Esophagus mucosa (tissue), 1 donor: ENCODE measurements around the gene SCRN3. TPM values are rescaled to one million over a fixed set of nuclear protein-coding genes. Genes with fewer than 3 reads are reported as not detected.
"Not testable (repeated sequence)": the region's sequence is repeated elsewhere in the genome, so short reads cannot be mapped to it uniquely, and the experiment has no call there.

Experiments used
- ATAC-seq: fragments of 200-7000 bp; cut with Tn5 transposase; one replicate; pipeline ENCODE4 v1.9.1; 2020
- total RNA-seq: library from RNA; stranded (reverse); gene quantifications from one replicate; pipeline ENCODE4 v1.2.4, GENCODE V29; 2023
- donor health status: DM: yes; HTN: yes; CAD: no.

The SCRN3 gene
- total RNA-seq, 1 donor from 2014 or later: 25.3 TPM

DNA sequence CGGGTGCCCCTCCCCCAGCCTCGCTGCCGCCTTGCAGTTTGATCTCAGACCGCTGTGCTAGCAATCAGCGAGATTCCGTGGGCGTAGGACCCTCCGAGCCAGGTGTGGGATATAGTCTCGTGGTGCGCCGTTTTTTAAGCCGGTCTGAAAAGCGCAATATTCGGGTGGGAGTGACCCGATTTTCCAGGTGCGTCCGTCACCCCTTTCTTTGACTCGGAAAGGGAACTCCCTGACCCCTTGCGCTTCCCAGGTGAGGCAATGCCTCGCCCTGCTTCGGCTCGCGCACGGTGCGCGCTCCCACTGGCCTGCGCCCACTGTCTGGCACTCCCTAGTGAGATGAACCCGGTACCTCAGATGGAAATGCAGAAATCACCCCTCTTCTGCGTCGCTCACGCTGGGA lies 14.5 kb downstream of the SCRN3 start:
- ATAC-seq: not testable (repeated sequence)

GRCh38 chr2:174412256-174412655 lies 16.7 kb downstream of the SCRN3 start:
- ATAC-seq: no peak

DNA sequence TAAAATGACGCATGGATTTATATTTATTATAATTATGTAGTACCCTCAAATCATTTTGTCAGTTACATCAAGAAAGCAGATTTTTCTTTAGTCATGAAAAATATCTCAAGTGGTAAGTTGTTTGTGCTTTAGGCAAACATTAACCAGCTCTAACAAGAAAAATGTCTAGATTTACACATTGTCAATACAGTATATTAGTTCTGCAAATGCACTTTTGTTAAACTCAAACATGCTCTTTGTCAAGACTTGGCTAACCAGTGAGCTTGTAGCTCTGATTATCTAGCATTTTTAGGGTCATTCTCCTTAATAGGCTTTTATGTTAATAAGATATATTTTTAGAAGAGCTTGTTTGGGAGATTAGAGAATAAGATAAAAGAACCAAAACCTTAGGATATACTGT lies 32.7 kb downstream of the SCRN3 start:
- no peak for ATAC-seq

- no peak for ATAC-seq
Measured at GRCh38 chr2:174430066-174430465, 34.5 kb downstream of the SCRN3 start.

DNA sequence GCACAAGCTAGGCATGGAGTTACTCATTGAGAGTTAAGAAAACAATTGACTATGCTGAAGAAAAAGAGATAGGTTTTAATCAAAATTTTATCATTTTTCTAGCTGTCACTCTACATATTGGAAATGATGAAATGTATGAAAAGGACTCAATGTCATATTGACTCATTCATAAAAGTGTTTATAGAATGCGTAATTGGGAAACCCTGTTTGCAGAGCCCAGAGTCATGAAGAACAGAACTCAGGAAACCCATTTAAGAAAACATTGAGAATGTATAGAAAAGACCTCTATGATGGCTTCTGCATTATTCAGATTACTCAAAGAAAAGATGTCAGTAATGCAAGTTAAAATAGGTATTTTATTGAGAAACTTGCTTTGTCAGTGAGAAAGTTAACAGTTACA lies 36.4 kb downstream of the SCRN3 start:
- ATAC-seq: no peak

GRCh38 chr2:174436351-174436750 lies 40.8 kb downstream of the SCRN3 start:
- no peak for ATAC-seq

GRCh38 chr2:174438146-174438886 lies 42.8 kb downstream of the SCRN3 start:
- no peak for ATAC-seq

GRCh38 chr2:174439323-174439722 lies 43.8 kb downstream of the SCRN3 start:
- no peak for ATAC-seq

GRCh38 chr2:174439950-174440349 lies 44.4 kb downstream of the SCRN3 start:
- no peak for ATAC-seq

DNA sequence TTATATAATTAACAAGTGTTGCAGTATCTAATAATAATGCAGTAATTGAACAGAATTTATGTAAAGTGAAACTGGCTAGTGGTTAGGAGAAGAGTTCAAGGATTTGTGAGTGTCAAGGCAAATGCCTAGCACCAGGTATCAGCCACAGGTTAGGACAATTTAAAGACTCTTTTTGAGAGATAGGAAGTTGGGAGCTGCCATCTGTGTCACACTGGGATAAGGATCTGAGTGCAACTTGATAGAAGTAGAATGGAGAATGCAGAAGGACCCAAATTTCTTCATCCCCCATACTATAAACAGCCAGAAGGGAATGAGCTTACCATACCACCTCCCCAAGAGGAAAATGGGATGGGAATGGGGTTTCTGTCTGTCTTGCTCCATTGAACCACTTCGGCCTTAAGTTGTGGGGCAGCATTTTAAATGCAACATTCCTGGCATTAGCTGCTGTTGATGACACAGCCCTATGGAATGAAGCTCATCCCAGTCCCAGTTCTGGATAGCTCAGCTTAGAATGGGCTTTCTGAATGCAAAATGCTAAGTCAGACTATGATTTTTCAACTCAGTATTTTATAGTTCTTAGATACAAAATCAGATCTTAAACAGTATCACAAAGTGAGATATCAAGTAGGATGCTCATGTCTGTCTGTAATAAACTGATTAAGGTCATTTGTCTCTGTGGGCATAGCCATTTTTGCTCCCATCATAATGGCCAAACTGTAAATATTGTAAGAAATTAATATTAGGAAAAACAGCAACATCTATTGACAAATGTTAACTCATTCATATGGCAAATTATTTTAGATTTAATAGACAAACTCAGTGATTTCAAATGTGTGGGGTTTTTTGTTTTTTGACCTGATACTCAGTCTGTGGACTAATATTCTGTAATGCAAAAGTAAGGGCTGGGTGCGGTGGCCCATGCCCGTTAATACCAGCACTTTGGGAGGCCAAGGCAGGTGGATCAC lies 47.3 kb downstream of the SCRN3 start:
- no peak for ATAC-seq

GRCh38 chr2:174444761-174445160 lies 49.2 kb downstream of the SCRN3 start:
- no peak for ATAC-seq

DNA sequence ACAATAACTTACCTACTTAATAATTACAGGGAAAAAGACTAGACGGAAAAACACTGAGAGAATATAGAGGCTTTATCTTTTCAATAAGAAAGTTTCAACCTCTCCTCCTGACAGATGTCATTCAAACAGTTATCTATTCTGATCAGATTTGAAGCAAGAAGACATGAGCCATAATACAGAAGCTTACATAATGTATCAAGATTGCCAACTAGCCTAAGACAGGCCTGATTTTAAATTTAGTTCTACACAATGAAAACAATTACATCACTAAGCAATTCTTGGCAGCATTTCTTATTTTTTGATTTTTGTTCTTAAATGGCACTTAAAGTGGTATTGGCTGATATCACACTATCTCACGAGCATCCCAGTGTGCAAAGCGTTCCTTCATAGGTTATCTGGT lies 49.7 kb downstream of the SCRN3 start:
- no peak for ATAC-seq

- no peak for ATAC-seq
Measured at GRCh38 chr2:174446531-174446930, 51.0 kb downstream of the SCRN3 start.

GRCh38 chr2:174449033-174449432 lies 53.5 kb downstream of the SCRN3 start:
- ATAC-seq: no peak

GRCh38 chr2:174450021-174450816 lies 54.7 kb downstream of the SCRN3 start:
- ATAC-seq: no peak

DNA sequence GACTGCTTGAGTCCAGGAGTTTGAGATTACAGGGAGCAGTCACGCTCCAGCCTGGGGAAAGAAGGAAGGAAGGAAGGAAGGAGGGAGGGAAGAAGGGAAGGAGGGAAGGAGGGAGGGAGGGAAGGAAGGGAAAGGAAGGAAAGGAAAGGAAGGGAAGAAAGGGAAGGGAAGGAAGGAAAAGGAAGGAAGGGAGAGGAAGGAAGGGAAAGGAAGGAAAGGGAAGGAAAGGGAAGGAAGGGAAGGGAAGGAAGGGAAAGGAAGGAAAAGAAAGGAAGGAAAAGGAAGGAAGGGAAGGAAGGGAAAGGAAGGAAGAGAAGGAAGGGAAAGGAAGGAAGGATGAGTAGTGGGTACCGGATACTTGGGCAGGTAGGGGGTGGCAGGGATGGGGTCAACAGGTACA lies 59.0 kb downstream of the SCRN3 start:
- ATAC-seq: no peak

DNA sequence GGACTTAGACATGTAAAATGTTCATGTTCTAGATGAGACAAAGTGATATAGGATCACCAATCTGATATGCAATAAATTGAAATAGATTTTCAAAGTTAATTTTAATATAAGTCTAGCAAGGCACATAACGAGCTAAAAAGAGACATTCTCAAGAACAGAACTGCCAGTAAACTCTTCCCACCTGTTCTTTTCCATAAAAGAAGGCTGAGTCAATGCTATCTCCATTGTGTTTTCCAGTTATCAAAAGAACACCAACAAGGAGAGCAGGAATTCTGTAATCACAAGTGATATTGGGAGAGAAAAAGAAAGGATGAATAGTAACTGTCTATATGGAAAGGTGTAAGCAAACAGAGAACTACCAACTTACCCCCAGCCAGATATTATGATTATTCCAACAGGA lies 65.7 kb downstream of the SCRN3 start:
- ATAC-seq: no peak

DNA sequence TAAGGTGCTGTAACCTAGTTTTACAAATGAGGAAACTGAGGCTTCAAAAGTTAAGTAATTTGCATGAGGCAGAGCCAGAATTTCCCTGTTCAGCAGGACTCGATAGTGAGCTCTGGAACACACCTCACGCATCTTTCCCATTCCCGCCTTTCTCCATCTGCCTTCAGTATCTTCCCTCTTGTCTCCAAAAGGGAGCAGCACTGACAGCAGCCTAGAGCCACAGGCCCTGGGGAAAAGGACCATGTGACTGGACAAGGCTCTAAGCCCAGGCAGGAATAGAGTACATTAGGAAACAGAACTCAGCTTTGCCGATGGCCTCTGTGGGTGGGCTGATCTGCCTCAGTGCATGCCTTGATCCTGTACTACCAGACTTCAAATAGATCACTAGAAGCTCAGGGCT lies 69.8 kb downstream of the SCRN3 start:
- ATAC-seq: no peak

DNA sequence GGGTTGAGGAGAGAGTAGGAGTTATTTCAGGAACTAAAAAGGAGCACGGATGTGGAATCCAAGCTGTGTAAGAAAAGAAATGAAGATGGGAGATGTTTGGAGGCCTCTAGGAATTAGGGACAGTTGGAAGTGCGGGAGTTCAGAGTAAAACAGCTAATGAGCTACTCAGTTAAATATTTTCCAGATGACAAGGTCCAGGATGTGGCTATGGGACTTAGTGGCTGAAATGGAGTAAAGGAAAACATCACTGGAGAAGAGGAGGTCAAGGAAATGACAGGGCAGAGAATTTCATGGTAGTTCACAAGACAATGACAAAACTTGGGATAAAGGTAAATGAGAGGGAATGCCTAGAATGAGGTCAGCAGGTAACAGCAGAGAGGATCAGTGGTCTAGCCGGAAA lies 78.3 kb downstream of the SCRN3 start:
- ATAC-seq: no peak

GRCh38 chr2:174477759-174478158 lies 82.2 kb downstream of the SCRN3 start:
- ATAC-seq: no peak
